ENCODE data around the gene SS18L1.

SS18L1 gene

DNA sequence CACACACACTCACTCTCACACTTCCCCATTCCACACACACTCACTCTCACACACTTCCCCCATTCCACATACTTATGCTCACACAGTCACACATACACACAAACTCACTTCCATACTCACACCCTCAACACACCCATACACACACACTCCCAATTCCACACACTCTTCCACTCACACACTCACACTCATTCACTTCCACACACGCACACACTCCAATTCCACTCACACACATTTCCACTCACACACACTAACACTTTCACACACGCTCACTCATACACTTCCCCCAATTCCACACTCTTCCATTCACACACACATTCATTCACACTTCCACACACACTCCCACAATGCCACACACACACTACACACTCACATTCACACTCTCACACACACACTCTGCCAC is 86.7 kb downstream of the SS18L1 start:
- DNase-seq: no peak

DNA sequence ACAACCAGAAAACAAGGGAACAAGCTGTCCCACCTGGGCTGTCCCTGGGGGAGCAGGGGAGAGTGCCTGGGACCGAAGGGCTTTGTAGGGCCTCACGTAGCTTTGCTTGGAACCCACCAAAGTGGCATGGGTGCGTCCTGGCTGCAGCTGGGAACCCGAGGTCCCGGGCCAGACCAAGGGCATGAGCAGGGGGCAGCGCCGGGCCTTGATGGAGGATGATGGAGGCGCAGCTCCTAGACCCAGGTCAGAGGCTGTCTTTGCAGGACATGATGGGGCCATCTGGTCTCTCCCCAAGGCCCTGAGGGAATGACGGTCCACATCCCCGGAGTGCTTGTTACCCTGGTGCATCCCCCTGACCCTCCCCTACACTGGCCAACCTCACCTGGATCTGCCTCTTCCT is 87.1 kb downstream of the SS18L1 start:
- DNase-seq: no peak

DNA sequence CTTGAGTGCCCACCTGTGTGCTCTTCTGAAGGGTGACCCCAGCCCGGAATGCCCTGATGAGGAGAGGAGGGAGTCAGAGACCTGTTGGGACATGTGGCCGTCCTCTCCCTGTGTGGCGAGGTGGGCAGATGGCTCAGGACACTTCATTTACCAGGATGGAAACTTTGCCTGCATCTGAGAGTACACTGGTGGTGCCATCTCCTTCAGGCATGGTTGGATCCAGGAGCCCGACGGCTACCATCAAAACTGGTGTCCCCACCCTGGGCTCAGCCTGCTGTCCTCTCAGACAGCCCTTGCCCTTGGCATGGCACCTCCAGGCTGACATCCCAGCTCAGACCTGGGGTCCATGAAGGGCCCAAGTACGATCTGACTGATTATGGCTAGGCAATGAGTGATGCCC is 87.7 kb downstream of the SS18L1 start:
- no peak for DNase-seq
